ENCODE results near the gene MIA.
"Not testable (repeated sequence)": the region's sequence is repeated elsewhere in the genome, so short reads cannot be mapped to it uniquely, and the experiment has no call there.

DNA sequence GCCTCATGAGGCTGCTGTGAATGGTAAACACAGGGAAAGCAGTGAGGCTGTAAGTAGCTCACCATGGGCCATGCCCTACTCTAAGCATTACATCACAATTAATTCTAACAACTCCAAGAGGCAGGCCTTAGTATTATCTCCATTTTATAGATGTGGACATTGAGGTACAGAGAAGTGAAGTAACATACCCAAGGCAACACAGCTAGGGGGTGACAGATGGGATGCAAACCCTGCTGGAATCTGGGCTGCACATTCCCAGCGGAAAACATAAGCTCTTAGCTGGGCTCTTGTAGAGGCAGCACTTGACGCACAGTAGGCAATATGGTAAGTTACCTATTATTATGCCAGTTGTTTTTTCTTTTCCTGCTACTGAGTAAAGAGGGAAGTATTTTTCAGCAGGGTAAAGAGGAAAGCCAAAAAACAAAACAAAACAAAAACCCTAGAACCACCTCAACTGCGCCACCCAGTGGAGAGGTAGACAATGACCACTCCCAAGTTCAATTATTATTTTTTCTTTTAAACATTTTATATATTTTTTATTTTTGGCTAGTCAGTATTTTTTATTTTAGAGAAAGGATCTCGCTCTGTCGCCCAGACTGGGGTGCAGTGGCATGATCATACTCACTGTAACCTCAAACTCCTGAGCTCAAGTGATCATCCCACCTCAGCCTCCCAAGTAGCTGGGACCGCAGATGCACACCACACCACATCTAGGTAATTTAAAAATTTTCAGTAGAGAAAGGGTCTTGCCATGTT is 44.3 kb downstream of the MIA start:
- not testable (repeated sequence) for TF ChIP-seq TARDBP (IDR thresholded peaks at IDR 0.05); FOXM1 (IDR thresholded peaks at IDR 0.05; ENCODE audit: borderline replicate concordance); SP1 (IDR thresholded peaks at IDR 0.05); ZNF384 (IDR thresholded peaks at IDR 0.05); CTBP1 (IDR thresholded peaks at IDR 0.05; ENCODE audit: borderline replicate concordance)
